ENCODE data around the gene LRBA. TPM values are rescaled to one million over a fixed set of nuclear protein-coding genes. Genes with fewer than 3 reads are reported as not detected.

The LRBA gene
- total RNA-seq, 1 donor from 2014 or later = 66.2 TPM

DNA sequence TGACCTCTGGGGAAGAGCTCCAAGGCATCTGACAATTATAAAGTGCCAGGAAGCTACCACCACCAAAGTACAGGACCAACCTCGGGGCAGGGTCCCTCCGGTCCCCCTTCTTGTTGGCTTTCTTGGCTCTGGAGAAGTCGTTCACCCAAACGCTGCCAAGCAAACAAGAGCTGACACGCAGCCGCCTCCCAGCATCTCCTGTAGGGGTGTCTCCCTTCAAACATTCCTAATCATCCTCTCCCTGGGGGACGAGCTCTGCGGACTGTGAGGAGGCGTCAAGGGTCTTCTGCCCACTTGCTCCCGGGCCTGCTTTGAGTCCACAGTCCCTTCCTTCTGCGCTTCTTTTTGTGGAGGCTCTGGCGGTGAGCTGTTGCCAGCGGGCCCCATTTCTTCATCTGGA lies 592.0 kb downstream of the LRBA start:
- no peak for TF ChIP-seq CTCF (IDR thresholded peaks at IDR 0.05; ENCODE audit: unreplicated experiment)
- no peak overlapping the region for H3K27ac Mint-ChIP-seq

GRCh38 chr4:150421612-150422011 lies 593.5 kb downstream of the LRBA start:
- no peak overlapping the region for H3K4me3 Mint-ChIP-seq
- peaks cover 14% of the 10 kb centered on the region for H3K36me3 Mint-ChIP-seq
- no peak for TF ChIP-seq CTCF (IDR thresholded peaks at IDR 0.05; ENCODE audit: unreplicated experiment)
- no peaks in the 10 kb centered on the region for H3K9me3 Mint-ChIP-seq
- DNase-seq (ENCODE audit: low spot score in 2 of 2, unreplicated experiment in 2 of 2) = no peak
- peaks cover 13% of the 10 kb centered on the region for H3K4me1 Mint-ChIP-seq
- H3K27me3 Mint-ChIP-seq (ENCODE audit: low read depth) = no peaks in the 10 kb centered on the region
- H3K27ac Mint-ChIP-seq = no peak overlapping the region

More for the DNA sequence above, 592.0 kb downstream of the LRBA start:
- peaks cover 14% of the 10 kb centered on the region for H3K36me3 Mint-ChIP-seq
- no peaks in the 10 kb centered on the region for H3K27me3 Mint-ChIP-seq (ENCODE audit: low read depth)
- DNase-seq (ENCODE audit: low spot score in 2 of 2, unreplicated experiment in 2 of 2) = no peak
- no peaks in the 10 kb centered on the region for H3K9me3 Mint-ChIP-seq
- H3K4me3 Mint-ChIP-seq = no peak overlapping the region
- peaks cover 22% of the 10 kb centered on the region for H3K4me1 Mint-ChIP-seq

GRCh38 chr4:150419939-150420338 lies 595.1 kb downstream of the LRBA start:
- Mint-ChIP-seq H3K27me3 (ENCODE audit: low read depth) (no peaks in the 10 kb centered on the region), H3K9me3 (no peaks in the 10 kb centered on the region), H3K4me1 (peaks cover 10% of the 10 kb centered on the region), H3K4me3 (no peak overlapping the region), H3K27ac (no peak overlapping the region), H3K36me3 (peaks cover 14% of the 10 kb centered on the region)
- TF ChIP-seq CTCF (IDR thresholded peaks at IDR 0.05; ENCODE audit: unreplicated experiment) = no peak
- DNase-seq (ENCODE audit: low spot score in 2 of 2, unreplicated experiment in 2 of 2) = no peak

DNA sequence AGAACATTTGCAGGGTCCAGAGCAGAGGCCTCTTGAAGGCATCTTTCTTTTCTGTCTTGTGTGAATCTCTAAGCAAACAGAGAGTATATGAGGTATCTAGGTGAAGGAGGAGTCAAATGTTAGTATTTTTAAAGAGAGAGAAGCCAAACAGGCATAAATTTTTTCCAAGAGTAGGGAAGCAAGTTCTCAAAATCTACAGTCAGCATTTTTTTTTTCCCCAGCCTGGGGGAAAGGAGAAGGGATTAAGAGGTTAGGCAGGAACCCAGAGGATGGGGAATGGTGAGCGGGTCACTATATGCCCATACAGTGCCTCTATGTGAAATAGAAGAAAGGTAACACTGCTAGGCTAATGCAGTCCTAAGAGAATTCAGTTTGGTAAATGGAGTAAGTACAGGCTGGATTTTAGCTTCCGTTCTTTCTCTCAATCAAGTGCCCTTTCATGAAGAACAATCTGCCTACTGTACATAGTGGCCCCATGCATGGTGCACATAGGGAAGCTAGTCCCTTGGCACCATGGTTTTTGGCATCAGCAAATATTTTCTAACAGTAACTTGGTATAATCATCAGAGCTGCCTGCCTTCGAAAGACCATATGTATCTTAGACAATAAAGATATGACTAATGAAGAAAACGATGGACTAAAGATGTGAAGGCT lies 596.2 kb downstream of the LRBA start:
- Mint-ChIP-seq H3K4me1 (peaks cover 4% of the 10 kb centered on the region), H3K9me3 (no peaks in the 10 kb centered on the region), H3K4me3 (no peak overlapping the region), H3K27me3 (ENCODE audit: low read depth) (no peaks in the 10 kb centered on the region), H3K36me3 (peaks cover 16% of the 10 kb centered on the region), H3K27ac (no peak overlapping the region)
- TF ChIP-seq CTCF (IDR thresholded peaks at IDR 0.05; ENCODE audit: unreplicated experiment) = no peak
- DNase-seq (ENCODE audit: low spot score in 2 of 2, unreplicated experiment in 2 of 2) = no peak

GRCh38 chr4:150415213-150415612 lies 599.9 kb downstream of the LRBA start:
- DNase-seq (ENCODE audit: low spot score in 2 of 2, unreplicated experiment in 2 of 2) = no peak
- TF ChIP-seq CTCF (IDR thresholded peaks at IDR 0.05; ENCODE audit: unreplicated experiment) = no peak
- H3K36me3 Mint-ChIP-seq = peaks cover 2% of the 10 kb centered on the region
- H3K9me3 Mint-ChIP-seq = no peaks in the 10 kb centered on the region
- no peak overlapping the region for H3K27ac Mint-ChIP-seq
- peaks cover 10% of the 10 kb centered on the region for H3K4me1 Mint-ChIP-seq
- H3K27me3 Mint-ChIP-seq (ENCODE audit: low read depth) = no peaks in the 10 kb centered on the region
- H3K4me3 Mint-ChIP-seq = no peak overlapping the region
